GM21529 (cell line): ENCODE measurements around the gene CSGALNACT2.
"Not testable (repeated sequence)": the region's sequence is repeated elsewhere in the genome, so short reads cannot be mapped to it uniquely, and the experiment has no call there.

Source experiments
- ATAC-seq: cut with Tn5 transposase; IDR thresholded peaks from one replicate; pipeline ENCODE4 v1.9.1; 2021; ENCODE audit not compliant: unreplicated experiment

The CSGALNACT2 gene

DNA sequence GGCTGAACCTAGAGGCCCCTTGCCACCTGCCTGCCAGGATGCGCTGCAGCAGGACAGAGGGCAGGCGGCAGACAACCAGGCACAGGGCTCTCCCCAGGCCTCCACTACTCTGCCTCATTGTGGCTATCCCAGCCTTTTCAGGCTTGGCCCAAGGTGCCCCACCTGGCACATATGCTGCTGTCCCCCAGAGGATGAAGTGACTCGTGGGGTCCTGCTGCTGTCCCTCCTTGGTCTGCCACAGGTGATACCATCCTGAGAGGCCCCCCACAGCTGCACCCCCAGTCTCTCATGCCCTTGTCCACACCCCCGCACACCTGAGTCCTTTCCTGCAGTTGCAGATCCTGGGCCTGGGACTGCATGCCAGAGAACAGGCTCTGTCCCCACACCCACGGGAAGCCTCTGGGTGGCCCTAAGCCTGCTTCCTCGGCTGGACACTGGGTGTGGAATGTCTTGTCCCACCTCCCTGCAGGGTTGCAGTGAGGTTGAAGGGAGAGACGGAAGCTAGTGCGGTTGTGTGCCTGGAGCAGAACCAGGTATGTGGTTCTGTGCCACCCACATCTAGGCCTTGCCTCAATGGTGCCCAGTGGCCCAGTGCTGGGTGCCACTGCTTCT lies 73.3 kb downstream of the CSGALNACT2 start:
- no peak for ATAC-seq

DNA sequence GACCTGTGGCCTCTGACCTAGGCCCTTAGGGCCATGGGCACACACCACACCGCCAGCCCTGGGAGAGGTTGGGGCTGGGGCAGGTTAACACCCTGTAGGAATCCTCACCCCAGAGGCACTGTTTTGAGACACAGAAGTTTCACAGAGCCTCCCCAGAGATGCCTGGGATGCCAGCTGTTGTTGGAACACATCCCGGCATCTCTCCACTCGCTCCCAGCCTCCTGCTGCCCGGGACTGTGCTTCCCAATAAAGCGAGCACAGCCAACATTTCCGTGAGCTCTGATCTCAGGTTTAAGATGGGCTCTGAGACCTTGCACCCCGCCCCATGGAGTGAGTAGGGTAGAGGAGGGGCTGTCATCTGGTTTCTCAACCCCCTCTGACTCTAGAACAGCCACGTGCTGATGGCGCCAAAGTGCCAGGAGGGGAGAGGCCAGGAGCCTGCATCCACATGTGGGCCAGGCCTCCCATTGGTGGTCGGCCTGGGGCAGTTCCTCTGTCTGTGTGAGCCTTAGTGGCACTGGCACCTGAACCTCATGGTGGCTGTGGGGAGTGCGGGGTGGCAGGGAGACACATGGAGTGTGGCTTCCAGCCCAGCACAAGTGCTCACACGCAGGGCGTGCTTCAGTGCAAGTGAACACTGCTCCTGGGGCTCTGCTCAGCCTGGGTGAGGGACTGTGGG lies 73.9 kb downstream of the CSGALNACT2 start:
- no peak for ATAC-seq

DNA sequence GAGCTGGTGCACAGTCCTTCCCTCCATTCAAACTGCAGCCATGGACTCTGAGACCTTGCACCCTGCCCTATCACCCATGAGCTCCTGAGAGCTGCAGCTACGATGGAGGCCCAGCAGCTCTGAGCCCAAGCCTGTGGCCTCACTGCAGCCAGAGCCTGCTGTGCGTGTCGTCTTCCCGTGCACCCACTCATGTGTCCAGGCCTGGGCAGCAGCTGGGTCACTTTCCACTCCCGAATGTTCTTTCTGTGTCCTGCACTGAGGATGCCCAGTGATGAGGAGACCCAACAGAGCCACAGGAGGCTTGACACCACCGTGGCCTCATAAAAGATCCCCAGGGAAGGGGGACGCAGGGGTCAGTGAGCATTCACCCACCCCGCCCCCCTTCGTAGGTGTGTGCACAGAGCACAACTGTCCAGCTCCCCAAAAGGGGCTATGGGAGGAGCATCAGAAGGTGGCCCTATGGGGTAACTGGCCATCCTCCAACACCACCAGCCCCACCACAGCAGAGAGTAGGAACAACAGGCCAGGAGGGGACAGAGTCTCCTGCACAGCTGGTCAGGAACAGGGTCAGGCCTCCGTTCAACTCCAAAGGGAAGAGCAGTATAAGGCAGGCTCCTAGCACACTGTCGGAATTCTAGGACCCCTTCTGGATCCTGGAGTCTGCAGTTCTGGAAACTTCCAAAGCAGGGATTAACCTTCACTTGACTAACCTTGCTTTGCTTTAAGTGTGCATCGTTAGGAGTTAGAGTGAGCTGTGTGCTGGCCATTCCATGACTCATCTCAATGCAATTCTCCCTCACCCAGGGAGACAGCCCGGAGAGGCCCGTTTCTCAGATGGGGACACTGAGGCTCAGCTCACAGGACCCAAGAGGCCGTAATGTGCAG lies 76.1 kb downstream of the CSGALNACT2 start:
- ATAC-seq: no peak

DNA sequence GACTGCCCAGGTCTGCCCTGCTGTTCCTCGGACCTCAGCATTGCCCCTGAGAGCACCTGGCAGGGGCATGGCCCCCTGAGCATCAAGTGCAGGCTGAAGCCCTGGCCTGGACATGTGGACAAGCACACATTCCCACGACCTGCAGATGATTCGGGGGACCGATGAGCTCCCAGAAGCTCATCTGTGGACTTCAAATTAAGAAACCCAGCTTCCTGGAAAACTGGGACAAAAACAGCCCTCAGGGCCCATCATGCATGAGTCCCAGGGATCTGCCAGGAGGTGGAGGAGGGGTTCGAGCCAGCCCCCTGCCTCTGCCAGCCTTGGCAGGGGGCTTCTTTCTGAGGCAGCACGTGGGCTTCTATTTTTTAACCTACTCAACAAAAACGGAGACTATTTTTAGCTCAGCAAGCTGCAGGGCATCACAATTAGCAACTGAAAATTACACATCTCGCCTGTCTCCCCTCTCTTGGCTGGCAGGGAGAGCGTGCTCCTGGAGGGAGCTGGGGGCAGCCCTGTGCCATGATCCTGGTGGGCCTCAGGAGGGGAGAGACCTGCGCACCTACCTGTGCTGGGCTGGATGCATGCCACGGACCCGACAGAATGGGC lies 76.8 kb downstream of the CSGALNACT2 start:
- no peak for ATAC-seq

DNA sequence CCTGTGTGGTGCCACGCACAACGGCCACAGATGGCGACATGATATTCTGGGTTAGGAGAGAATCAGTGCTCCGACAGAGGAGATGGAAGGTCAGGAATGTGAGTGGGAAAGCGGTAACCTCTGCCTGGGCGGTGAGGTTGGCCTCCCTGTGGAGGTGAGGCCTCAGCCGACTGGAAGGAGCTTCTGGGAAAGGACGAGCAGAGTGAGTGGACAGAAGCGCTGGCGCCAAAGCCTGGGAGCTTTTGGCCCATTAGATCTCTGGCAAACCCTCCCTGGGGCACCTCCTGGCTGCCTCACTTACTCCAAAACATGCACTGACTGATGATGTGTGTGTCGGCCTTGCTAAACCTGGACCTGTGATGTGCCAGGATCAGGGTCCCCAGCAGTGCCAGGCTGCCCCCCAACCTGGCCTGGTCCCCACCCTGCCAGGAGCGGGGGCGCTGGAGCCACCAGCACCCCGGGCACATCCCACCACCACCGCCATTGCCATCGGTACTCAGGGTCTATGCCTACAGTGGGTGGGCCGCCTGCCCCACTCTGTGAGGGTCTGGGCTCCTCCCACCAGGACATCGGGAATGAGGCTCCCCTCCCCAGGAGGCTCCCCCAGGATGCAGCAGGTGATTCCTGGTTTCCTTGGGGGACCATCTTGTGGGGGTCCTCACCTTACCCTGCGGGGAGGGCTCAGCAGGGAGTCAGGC lies 77.7 kb downstream of the CSGALNACT2 start:
- no peak for ATAC-seq

DNA sequence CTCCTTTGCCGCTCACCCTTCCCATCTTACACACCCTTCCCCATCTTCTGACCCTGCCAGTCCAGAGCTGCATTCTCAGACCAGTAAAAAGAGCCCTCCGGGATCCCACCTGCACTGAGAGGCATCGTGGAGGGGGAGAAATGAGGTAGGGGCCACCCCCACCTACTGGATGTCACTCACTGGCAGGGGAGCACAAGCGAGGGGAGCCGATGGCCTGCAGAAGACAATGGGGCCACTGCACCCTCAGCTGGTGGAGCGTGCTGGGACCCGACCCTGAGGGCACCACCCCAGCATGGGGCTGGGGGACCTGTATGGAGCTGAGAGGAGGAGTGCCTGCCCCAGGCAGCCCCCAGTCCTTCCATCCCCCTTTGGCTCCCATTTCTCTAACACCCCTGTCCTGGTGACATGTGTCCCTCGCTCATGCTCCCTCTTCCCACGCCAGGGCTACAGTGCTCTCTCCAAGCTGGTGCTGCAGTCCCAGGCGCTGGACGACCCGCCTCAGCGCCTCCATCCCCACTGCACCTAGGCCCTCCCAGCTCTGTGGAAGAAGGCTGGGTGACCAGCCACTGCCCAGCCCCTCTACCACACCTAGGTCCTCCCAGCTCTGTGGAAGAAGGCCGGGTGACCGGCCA lies 78.8 kb downstream of the CSGALNACT2 start:
- no peak for ATAC-seq

DNA sequence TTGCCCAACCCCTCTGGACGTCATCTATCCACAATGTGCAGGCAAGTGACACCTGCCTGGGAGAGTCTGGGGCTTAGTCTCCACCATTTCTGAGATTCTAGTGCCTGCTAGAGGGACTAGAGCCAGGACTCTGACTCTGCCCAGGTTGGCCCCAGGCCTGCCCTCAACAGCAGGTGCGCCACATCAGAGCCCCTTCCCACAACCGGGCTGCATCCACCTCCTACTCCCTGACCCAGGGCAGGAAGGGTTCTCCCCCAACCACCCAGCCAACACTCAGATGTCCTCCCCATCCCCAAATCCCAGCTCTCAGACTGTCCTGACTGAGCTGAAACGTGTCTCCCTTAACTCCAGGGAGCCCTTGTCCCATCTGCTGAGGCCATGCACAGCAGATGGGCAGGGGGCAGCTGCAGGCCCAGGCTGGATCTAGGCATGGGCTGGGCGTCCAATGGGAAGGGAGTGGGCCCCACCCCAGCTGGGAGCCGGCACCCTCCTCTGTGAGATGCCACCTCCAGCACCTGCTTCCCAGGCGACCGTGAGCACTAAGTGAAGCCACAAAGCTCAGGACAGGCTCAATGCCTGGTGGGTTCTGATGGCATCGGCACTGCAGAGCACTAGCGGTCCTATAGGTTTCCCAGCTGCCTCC lies 79.4 kb downstream of the CSGALNACT2 start:
- no peak for ATAC-seq

DNA sequence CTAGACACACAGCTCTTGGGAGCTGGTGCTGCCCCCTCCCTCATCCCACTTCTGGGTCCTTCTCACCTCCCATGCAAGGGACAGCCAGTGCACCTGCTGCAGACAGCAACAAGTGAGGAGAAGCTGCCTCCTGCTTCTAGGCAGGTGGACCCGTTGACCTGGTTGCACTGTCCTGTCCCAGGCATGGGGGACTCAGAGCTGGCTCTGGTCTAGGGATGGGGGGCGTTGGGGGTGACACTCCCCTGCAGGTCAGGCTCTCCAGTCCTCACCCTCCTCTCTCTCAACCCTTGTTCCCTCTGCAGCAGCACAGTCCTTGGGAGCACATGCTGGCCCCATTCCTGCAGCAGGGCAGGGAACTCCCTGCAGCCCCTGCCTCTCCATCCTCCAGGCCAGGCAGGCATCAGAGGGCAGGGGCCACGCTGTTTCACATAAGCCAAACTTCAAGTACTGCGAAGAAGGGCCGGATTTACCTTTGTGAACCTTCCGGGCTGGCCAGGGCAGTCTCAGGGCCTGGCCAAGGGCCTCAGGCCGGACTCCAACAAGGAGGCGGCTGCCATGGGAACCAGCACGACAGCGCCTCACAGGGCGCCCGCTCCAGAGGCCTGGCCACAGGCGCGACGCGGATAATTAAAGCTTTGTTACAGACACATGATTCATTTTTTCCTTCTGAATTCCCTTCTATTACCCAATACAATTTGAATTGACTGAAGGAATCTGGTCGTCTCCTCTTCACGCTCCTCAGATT lies 80.1 kb downstream of the CSGALNACT2 start:
- no peak for ATAC-seq

DNA sequence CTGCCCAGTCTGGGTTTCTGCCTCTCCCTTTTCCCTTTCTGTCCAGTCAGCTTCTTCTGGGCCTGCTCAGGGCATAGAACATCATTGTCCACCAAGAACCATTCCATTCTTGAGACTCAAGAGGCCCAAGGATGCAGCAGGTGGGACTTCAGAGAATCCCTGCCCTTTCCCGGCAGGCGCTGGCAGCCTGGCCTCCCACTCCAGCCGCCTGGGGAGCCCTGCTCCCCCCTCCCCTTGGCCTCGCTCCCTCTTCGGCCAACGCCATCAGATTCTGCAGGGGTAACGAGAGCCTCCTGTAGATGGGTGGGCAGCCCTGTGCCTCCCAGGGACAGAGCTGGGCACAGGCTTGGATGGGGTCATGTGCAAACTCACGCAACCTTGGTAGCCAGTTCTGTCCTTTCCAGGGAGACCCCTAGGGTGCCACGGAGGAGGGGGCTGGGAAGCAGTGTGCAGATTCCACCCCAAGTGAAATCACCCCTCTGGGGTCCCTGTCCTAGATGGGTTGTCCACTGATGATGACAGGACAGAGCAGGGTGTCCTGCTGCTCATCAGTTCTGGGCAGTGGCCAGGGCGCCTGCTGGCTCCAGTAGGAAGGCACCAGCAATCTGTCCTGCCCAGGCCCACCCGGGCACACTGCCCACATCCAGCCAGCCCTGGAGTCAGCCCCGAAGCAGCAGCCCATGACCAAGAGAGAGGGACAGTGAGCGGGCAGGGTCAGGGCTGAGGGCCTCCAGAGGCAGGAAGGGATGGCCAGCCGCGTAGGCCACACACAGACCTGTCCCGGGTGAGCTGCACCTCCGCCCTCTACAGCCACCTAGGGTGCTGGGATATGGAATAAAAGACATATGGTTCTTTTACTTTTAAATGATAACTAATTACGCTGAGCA lies 80.9 kb downstream of the CSGALNACT2 start:
- no peak for ATAC-seq

DNA sequence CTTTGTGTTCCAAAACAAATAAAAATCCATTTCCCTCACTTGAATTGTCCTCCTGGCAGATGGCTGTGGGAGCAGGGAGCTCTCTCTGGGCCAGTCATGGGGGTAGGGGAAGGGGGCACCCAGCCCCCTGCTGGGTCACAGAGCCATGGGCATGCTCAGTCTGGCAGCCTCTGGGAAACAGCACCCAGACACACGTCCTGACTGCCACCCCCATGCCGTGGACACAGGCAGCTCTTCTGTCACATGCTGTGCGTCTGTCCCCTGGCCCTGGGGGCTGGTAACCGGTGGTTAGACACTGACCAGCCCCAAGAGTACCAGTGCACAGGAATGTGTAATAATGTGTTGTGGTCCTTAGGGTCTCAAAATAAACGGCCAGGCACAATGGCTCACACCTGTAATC lies 81.6 kb downstream of the CSGALNACT2 start:
- no peak for ATAC-seq

DNA sequence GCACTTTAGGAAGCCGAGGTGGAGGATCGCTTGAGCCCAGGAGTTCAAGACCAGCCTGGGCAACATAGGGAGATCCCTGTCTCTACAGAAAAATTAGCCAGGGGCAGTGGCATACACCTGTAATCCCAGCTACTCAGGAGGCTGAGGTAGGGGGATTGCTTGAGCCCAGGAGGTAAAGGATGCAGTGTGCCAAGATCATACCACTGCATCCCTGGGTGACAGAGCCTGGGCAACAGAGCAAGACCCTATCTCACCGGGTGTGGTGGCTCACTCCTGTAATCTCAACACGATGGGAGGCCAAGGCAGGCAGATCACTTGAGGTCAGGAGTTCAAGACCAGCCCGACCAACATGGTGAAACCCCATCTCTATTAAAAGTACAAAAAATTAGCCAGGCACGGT lies 82.0 kb downstream of the CSGALNACT2 start:
- not testable (repeated sequence) for ATAC-seq

DNA sequence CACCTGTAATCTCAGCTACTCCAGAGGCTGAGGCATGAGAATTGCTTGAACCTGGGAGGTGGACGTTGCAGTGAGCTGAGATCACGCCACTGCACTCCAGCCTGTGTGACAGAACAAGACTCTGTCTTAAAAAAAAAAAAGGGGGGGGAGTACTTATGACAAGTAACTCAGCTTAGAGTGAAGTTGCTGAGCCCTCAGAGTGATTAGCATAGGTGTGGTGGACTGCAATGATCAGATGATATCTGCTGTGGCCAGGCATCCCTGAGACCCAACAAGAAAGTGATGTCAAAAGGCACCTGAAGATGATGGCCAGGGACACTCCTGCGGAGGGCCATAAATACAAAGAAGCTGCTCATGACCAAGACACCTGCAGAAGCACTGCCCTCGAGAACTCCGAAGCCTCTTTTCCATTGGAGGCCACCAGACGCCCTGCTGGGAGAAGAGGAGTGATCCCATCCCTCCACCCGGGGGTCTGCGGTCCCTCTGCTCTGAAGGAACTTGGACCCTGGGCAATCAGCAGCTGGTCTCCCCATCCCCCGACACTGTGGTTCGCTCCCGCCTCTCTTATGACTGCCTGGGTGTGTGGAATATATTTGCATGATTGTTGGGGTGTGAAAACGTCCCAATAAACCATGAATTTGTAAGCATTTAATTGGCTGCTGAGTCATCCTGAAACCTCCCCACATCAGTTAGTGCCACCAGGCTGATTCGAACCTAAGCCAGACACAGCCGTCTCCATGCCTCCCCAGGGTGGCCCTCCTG lies 82.6 kb downstream of the CSGALNACT2 start:
- ATAC-seq: no peak

DNA sequence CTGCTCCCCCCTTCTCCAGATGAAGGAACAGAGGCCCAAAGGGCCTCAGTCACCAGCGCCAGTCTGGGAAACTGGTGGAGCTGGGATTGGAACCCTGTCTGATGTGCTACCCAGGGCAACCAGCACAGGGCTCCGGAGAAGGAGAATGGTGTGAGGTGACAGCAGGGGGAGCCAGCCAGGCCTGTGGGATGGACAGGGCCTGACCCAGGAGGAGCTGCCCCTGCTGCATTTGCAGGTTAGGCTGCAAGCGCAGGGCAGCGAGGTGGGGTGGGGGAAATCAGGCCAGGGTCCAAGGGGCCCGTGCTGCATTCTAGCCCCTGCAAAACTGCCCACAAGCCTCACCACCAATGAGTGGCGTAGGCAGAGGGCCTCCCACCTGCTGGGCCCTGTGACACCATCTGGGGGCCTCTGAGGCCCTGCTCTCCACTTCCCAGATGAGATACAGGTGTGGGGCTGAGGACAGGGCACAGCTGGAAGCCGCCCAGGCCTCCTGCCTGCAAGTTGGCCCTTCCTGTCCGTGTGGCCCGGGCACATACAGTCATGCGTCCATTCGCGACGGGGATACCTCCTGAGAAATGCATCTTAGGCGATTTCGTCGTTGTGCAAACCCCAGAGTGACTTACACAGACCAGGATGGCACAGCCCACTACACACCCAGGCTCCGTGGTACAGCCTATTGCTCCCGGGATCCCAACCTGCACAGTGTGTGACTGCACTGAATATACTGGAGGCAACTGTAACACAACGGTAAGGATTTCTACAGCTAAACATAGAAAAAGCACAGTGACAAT lies 83.4 kb downstream of the CSGALNACT2 start:
- ATAC-seq: no peak

DNA sequence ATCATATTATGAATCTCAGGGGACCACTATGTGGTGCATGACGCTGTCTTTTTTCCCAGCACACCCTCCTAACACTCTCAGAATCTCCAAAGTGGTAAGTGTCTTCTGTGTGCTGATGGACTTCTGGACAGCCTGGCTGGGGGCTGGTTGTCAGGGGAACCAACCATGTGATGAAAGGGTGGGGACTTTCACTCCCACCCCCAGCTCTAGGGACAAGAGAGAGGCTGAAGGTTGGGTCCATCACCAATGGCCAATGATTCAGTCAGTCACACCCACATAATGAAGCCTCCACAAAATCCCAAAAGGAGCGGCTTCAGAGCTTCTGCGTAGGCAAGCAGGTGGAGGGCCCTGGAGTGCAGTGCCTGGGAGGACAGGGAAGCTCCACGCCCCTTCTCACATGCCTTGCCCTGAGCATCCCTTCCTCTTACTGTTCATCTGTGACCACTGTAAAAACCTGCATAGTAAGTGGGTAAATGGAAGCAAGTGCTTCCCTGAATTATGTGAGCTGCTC lies 84.0 kb downstream of the CSGALNACT2 start:
- no peak for ATAC-seq

DNA sequence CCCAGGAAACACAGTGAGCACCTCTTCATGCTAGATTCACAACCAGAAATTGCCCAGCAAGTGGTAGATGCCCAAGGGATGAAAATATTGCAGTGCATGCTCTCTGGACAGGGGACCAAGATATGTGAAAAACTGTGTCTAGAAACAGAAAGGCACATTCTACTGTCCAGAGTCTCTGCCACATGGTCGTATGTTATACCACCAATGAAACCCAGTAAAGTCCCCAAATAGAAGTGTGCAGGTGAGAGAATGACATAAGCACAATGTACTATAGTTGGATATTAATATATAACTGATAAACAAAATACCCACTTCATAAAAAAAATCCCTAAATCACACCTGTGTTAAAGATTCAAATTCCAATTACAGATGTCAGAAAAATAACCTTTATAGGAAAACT lies 84.8 kb downstream of the CSGALNACT2 start:
- ATAC-seq: no peak

DNA sequence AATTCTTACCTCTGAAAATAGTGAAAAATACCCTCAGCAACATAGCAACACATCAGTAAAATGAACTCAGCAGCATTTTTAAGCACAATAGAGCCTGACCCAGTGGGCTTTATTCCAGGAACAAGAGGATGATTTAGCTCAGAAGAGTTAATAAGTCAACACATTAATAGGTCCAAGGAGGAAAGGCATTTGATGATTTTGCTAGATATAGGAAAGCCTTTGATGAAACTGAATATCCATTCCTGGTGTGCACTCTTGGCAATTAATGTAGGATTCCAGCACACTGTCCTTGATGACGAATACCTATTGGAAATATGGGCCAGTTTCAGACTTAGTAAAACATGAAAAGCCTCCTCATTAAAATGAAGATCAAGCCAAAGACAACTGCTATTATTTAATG lies 86.1 kb downstream of the CSGALNACT2 start:
- ATAC-seq: no peak
